ENCODE results near the gene PROM2.
"Not testable (repeated sequence)": the region's sequence is repeated elsewhere in the genome, so short reads cannot be mapped to it uniquely, and the experiment has no call there.

The PROM2 gene, protein sequence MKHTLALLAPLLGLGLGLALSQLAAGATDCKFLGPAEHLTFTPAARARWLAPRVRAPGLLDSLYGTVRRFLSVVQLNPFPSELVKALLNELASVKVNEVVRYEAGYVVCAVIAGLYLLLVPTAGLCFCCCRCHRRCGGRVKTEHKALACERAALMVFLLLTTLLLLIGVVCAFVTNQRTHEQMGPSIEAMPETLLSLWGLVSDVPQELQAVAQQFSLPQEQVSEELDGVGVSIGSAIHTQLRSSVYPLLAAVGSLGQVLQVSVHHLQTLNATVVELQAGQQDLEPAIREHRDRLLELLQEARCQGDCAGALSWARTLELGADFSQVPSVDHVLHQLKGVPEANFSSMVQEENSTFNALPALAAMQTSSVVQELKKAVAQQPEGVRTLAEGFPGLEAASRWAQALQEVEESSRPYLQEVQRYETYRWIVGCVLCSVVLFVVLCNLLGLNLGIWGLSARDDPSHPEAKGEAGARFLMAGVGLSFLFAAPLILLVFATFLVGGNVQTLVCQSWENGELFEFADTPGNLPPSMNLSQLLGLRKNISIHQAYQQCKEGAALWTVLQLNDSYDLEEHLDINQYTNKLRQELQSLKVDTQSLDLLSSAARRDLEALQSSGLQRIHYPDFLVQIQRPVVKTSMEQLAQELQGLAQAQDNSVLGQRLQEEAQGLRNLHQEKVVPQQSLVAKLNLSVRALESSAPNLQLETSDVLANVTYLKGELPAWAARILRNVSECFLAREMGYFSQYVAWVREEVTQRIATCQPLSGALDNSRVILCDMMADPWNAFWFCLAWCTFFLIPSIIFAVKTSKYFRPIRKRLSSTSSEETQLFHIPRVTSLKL

DNA sequence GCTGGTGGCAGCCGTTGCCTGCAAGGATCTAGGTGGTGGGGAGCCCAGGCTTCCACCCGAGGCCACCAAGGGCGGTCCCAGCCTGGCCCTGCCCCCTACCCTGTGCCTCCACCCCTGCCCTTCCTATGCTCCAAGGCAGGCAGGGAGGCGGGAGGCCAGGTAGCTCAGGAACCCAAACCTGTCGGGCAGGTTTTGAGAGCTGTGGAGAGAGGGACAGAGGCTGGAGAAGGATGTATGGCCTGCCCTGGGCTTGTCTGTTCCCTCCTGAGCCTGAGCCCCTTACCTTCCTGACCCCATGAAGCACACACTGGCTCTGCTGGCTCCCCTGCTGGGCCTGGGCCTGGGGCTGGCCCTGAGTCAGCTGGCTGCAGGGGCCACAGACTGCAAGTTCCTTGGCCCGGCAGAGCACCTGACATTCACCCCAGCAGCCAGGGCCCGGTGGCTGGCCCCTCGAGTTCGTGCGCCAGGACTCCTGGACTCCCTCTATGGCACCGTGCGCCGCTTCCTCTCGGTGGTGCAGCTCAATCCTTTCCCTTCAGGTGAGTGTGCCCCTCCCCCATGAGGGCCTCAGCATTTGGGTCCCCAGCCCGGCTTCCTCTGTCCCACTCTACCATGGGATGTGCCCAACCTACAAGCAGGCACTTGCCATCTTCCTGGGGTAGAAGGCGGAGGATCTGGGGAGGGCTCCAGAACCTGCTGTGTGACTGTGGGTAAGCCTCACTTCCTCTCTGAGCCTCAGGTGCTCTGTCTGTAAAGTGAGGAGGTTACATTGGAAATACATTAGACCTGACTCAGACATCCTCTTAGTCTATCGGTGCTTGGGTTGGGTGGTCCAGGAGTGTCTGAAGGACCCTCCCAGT lies at the start of gene PROM2:
Gene PROM2, plus strand, starts transcription at position 159 of the 860 bp plus-strand sequence. Its CDS starts 137 bp downstream, at position 296.
- no peak for DNase-seq (ENCODE audit: low read depth)

DNA sequence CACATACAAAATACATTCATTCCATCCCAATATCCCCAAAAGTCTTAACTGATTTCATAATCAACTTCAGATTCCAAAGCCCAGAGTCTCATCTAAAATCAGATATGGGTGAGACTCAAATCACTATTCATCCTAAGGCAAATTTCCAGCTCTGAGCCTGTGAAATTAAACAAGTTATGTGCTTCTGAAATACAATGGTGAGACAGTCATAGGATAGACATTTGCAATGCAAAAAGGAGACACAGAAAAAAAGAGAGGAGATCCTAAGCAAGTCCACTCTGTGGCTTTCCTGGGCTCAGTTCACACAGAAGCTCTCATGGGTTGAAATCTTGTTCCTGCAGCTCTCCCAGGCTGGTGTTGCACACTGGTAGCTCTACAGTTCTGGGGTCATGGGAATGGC lies 48.6 kb upstream of the PROM2 start:
- no peak for DNase-seq (ENCODE audit: low read depth)

DNA sequence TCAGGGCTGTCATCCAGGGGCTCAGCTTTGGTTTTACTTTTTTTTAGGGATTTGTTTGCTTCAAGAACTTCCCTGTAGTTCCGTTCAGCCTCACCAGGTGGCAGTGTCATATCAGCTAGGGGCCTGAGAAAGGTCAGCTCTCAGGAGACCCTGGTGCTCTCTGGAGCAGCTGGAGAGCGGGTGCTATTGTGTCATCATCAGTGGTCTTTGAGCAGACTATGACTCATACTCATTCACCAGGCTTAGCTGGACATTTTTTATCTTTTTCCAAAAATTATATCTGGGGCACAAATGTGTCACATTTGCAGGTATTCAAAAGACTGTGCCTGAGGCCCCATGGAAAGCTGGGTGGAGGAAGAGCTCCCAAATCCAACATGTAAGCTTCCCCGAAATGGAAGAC lies 42.5 kb upstream of the PROM2 start:
- no peak for DNase-seq (ENCODE audit: low read depth)

DNA sequence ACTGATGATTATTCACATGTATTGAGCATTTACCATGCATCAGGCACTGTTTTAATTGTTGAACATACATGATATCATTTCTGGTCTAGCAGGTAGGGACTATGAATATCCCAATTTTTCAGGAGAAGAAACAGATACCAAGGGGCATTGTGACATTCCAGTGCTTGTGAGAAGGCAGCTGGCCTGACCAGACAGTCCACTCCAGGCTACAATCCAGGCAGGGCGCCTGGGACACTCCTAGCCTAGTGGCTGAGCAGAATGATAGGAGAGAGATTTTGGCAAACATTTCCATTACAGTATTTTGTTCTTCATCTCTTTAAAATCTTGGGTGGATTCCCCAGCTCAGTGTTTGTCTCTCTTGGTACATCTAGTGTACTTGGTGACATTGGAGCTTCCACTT lies 42.0 kb upstream of the PROM2 start:
- DNase-seq (ENCODE audit: low read depth), result no peak

DNA sequence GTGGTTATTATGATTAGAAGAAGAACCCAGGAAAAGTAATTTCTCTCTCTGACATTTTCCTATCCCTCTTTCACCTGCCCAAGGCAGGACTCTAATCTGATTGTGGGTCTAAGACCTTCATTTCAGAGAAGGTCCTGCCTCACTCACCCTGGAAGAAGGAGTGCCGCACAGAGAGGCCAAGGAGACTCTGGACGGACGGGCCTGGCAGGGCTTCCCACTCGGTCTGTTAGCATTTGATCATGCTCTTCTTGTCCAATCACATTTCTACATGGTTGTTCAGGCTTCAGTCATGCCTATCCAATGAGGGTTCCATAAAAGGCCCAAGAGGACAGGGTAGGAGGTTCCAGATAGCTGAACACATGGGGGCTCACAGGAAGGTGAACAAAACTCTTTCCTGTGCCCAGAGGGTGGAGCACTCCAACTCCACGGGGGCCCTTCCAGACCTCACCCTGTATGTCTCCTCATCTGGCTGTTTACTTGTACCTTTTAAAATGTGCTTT lies 39.9 kb upstream of the PROM2 start:
- DNase-seq (ENCODE audit: low read depth), result no peak

DNA sequence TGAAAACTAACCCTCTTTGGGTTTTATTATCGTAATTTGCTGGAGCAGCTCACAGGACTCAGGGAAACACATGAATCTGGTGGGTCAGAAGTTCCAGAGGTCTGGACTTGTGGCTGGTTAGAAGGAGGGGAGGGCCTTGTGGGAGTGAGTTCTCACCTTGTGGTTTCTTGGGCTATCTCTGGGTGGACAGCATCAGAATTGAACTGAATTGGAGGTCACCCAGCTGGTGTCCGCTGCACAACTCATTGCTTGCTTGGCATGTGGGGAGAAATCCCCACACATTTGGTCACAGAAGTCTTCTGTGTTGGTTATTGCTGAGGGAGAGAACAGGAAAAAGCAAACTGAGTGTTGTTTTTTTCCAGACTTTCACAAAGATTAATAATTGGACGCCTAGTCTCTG lies 39.4 kb upstream of the PROM2 start:
- no peak for DNase-seq (ENCODE audit: low read depth)

DNA sequence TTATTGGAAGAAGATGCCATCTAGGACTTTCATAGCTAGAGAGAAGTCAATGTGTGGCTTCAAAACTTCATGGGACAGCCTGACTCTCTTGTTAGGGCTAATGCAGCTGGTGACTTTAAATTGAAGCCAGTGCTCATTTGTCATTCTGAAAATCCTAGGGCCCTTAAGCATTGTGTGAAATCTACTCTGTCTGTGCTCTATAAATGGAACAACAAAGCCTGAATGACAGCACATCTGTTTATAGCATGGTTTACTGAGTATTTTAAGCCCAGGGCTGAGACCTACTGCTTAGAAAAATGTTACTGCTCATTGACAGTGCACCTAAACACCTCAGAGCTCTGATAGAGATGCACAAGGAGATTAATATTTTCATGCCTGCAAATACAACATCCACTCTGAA lies 36.1 kb upstream of the PROM2 start:
- DNase-seq (ENCODE audit: low read depth), result no peak

DNA sequence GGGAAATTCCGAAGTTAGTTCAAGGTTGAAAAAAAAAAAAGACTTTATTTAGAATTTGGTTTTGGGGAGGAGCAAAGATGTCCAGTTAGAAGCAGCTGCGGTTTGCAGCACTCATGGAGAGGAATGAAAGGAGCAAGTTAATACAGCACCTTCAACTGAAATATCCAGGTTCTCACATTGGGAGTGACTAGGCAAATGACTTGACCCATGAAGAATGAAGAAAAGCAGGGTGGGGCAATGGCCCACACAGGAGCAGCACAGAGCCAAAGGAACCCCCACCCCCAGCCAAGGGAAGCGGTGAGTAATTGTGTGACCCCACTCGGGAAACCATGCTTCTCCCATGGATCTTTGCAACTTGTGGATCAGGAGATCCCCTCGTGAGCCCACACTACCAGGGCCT lies 34.2 kb upstream of the PROM2 start:
- no peak for DNase-seq (ENCODE audit: low read depth)

DNA sequence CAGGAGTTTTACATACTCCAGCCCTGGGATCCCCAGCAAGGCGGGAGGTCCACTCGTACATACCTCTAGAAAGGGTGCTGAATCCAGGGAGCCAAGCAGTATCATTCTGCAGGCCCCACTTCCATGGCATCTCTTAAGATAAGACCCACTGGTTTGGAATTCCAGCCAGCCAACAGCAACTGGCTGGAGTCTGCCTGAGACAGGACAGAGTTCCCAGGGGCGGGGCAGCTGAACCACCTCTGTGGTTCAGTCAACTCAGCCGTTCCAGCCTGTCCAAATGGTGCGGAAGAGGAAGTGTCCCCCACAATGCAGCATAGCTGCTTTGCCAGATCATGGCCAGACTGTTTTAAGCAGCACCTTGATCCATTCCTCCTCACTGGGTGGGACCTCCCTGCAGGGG lies 33.7 kb upstream of the PROM2 start:
- DNase-seq (ENCODE audit: low read depth), result no peak

DNA sequence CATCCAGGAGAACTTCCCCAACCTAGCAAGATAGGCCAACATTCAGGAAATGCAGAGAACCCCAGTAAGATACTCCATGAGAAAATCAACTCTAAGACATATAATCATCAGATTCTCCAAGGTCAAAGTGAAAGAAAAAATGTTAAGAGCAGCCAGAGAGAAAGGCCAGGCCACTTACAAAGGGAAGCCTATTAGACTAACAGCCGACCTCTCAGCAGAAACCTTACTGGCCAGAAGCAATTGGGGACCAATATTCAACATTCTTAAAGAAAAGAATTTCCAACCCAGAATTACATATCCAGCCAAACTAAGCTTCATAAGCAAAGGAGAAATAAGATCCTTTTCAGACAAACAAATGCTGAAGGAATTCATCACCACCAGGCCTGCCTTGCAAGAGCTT lies 32.2 kb upstream of the PROM2 start:
- DNase-seq (ENCODE audit: low read depth), result not testable (repeated sequence)

DNA sequence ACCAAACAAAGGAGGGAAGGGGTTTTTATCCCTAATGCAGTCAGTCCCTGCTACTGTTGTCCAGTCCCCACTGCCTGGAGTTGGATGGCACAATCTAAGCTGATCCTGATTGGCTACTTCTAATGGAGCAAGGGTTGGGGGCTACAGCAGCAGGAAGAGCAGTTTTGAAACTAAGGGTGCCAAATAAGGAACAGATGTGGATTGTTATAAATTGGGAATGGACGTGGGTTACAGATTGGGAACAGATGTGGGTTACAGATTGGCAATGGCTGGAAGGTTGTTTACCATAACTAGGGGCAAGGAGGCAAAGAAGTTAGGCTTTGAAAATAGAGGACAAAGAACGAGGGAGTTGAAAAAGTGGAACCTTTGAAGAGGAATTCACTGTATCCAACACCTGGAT lies 16.0 kb upstream of the PROM2 start:
- no peak for DNase-seq (ENCODE audit: low read depth)

DNA sequence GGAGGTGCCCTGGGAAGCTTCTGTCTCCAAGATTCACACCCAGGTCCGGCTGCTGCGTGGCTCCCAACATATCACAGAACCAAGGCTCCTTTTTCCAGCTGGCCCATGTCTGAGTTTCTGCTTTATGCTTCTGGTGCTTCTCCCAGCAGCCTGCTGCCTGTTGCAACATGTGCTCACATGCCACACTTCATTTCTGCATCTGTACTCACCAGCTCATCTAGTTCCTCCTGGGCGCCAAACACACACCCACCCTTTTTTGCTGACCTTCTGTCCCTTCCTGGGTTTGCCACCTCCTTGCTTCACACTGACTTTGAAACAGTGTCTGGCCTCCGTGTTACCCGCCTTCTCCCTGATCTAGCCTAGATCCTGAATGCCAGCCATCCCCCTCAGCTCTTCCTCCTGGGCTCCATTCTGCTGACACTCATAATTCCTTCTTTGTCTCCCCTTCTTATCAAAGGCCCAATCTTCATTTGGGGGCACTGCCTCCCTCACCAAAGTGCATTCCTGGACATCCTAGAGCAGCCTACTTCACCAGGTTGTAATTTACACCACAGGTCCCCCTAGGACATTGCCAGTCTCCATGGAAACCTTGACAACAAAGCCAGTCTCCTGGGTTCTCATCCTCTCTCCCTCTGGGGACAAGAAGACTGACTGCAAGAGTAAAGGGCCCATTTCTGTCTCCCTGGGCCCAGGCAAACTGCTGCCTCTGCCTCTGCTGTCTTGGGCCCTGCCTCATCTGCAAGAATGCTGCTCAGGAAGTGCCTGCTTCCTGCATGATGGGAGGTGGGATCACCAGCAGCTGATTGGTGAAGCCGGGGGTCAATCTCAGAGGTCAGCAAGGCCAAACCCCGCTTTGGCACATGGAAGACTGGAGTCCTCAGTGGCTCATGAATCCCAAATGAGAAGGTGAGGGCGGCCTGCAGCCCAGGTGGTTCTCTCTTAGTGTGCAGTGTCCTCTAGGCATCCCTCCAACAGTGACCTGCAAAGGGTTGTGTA lies 13.9 kb upstream of the PROM2 start:
- DNase-seq (ENCODE audit: low read depth), result no peak

DNA sequence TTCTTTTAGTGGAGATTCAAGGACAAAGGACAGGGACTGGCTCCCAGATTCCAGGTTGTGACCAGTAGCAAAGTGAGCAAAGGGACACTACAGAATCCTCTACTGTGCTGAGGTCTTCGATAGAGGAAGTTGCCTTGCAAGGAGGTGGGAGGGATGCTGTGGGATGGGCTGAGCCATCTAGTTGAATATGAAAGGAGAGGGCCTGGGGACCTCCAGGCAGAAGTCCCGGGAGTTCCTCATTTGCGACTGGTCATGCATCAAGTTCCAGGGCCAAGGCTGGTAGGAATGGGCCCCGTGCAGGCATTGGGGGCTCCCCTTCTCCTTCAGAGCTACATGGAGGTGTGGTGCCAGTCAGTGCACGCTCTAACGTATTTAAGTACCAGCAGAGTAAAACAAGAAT lies 12.6 kb upstream of the PROM2 start:
- no peak for DNase-seq (ENCODE audit: low read depth)

DNA sequence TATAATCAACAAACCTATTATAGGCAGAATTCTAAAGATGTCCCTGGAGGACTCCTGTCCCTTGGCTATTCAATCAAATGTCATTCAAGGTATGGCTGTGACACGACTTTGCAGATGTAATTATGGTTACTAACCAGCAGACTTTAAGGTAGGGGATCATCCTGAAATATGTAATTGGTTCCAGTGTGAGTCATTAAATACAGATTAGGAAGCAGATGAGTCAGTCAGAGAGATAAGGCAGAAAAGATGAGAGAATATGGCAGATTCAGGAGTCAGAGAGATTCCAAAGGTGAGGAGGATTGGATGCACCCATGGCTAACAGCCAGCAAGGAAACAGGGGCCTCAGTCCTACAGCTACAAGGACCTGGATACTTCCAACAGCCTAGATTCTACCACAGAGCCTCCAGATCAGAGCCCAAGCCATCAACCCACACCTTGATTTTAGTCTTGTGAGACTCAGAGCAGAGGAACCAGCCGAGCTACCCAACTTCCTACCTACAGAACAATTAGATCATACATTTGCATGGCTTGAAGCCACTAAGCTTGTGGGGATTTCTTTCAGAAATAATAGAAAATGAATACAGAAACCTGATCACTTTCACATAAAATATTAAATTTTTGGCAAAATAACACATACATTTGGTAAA lies 11.2 kb upstream of the PROM2 start:
- DNase-seq (ENCODE audit: low read depth), result no peak

DNA sequence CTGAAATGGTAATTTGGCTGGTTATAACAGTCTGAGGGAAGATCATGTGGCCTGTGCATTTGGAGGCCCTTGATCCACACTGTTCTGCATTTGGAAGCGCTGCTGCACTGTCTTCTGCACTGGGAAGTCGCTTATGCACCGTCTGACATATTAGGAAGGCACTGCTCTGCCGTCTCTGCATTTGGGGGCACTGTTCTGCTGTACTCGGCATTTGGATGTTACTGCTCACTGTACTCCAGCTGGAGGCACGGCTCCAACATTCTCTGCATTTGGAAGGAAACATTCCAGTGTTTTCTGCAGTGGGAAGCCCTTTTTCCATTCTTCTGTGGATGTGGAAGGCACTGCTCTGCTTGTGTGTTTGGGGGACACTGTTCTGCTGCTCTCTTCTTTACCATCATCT lies 9.6 kb upstream of the PROM2 start:
- no peak for DNase-seq (ENCODE audit: low read depth)

DNA sequence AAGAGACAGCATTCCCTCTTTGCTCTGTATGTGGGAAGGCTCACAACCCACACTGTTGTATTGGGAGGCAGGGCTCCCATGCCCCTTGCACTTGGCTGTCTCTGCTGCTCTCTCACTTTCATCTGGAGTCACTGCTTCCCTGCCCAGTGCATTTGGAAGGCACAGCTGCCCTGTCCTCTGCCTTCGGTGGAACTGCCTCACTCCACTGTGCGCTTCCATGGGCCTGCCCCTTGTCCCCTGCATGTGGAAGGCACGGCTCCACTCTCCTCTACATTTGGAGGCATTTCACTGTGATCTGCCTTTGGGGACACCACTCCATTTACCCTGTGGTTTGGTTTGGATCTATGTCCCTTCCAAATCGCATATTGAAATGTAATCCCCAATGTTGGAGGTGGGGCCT lies 9.1 kb upstream of the PROM2 start:
- no peak for DNase-seq (ENCODE audit: low read depth)

DNA sequence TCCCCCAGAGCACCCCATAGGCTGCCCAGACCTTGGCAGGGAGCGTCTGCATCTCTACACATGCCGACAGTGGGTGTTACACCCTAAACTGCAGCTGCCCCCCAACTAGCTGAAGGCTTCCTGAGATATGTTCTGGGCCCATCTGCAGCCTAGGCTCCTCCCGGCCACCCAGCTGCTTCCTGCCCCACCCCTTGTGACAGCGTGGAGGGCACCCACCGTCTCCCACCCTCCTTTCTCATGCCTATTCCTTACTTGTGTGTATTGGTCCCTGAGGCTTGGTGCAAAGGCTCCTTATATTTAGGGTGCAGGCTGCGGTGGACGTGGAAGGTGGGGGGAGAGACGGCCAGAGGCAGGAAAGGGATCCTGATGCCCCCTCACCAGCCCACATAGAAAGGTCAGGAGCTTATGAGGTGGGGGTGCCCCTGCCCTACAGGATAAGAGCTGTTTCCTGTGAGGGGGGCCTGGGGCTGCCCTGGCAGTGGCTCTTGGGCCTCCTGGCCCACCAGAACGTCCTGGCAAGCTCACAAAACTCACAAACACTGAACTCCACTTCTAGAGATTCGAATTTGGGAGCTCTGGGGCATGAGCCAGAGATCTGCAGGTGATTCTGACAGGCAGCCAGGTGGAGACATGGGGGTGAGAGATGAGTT lies 7.3 kb upstream of the PROM2 start:
- DNase-seq (ENCODE audit: low read depth), result no peak

DNA sequence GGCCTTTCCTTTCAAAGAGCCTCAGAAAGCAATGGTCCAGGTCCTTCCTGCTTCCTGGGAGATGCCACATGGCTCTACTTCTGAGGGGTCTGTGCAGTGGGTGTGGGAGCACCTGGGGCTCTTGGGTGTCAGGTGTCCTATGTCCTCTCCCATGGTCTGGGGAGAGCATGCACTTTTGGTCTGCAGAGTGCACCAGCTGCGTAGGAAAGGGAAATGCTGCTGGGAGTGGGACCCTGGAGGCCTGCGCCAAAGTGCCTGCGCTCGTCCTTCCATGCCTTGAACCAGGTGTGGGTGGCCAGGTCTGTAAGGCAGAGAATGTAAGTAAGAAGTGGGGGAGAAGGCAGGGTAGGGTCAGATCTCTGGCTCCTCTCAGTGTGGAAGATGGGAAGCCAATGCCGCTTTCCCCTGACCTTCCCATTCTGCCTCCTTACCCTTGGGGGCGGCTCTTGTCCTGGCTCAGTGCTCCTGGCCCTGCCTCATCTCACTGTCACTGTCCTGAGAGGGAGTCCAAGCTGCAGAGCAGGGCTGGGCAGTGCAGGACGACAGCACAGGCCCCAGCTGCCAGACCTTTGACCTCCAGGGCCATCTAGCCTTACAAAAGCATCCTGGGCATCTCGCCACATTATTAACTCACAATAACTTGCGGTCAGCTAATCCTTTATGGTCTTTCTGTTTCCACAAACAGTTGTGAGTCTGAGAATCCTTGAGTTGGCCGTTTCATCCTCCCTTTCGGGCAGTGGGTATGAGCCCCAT lies 6.6 kb upstream of the PROM2 start:
- DNase-seq (ENCODE audit: low read depth), result no peak

Measured in non-pigmented ciliary epithelial cell (primary cell).